Erythroblast (primary cell): ENCODE measurements around the gene DDX56.

Source experiments
- DNase-seq, 2 experiments: peaks; one replicate each; lab custom pipeline; 2025; lab: John Stamatoyannopoulos, UW
- GATA1 ChIP-seq: IDR thresholded peaks from 2 replicates; pipeline ENCODE4 v1.6.1; 2011; ENCODE audit warnings: low read depth, mild to moderate bottlenecking, control low read depth, low read length, moderate library complexity
- POLR2A ChIP-seq: IDR thresholded peaks from 2 replicates; pipeline ENCODE4 v1.6.1; 2011; ENCODE audit warnings: mild to moderate bottlenecking, low read length

DDX56 gene

GRCh38 chr7:44573464-44574286 lies at the start of gene DDX56:
Gene DDX56 (minus strand): TSS chr7:44573908. CDS start chr7:44573895, 13 bp downstream.
- DNase-seq, result peak; percentile 94 to 95
- TF ChIP-seq POLR2A, result peak; percentile 94
- TF ChIP-seq GATA1, result no peak

GRCh38 chr7:44622342-44623151 lies 48.8 kb upstream of the DDX56 start:
- DNase-seq, result peak in 1 of 2 experiments; percentile 38
- TF ChIP-seq POLR2A (no peak), GATA1 (no peak)

- TF ChIP-seq GATA1 (no peak), POLR2A (no peak)
- DNase-seq, result no peak
Observed at GRCh38 chr7:44621750-44622103, 48.0 kb upstream of the DDX56 start.

- no peak for DNase-seq
- TF ChIP-seq POLR2A, result no peak
- TF ChIP-seq GATA1, result no peak
Observed at GRCh38 chr7:44621034-44621749, 47.5 kb upstream of the DDX56 start.

GRCh38 chr7:44618753-44619152 lies 45.0 kb upstream of the DDX56 start:
- peak; percentile 48 to 63 for DNase-seq
- no peak for TF ChIP-seq GATA1
- no peak for TF ChIP-seq POLR2A

- DNase-seq, result no peak
Observed at GRCh38 chr7:44618045-44618444, 44.3 kb upstream of the DDX56 start.

GRCh38 chr7:44617225-44617890 lies 43.6 kb upstream of the DDX56 start:
- DNase-seq, result no peak
- no peak for TF ChIP-seq POLR2A
- no peak for TF ChIP-seq GATA1

More at GRCh38 chr7:44618045-44618444, 44.3 kb upstream of the DDX56 start:
- no peak for TF ChIP-seq POLR2A
- no peak for TF ChIP-seq GATA1

- no peak for DNase-seq
- TF ChIP-seq GATA1 (no peak), POLR2A (no peak)
Observed at GRCh38 chr7:44616545-44616944, 42.8 kb upstream of the DDX56 start.

- no peak for DNase-seq
- TF ChIP-seq GATA1 (no peak), POLR2A (no peak)
Observed at GRCh38 chr7:44615793-44616192, 42.1 kb upstream of the DDX56 start.

GRCh38 chr7:44615149-44615611 lies 41.5 kb upstream of the DDX56 start:
- DNase-seq, result peak; percentile 39 to 81

GRCh38 chr7:44609829-44610228 lies 36.1 kb upstream of the DDX56 start:
- TF ChIP-seq POLR2A (no peak), GATA1 (no peak)
- no peak for DNase-seq

More at GRCh38 chr7:44615149-44615611, 41.5 kb upstream of the DDX56 start:
- TF ChIP-seq GATA1, result no peak
- no peak for TF ChIP-seq POLR2A

- no peak for DNase-seq
- TF ChIP-seq POLR2A (no peak), GATA1 (no peak)
Observed at GRCh38 chr7:44608916-44609648, 35.4 kb upstream of the DDX56 start.
